NCI-H82 (cell line): ENCODE data around the gene PSME3.
A peak's percentile ranks its signal among the peaks of the same experiment; 100 is the strongest.

ENCODE experiments used
- DNase-seq: peaks from one replicate; lab custom pipeline; 2025; lab: John Stamatoyannopoulos, UW

Gene PSME3, protein sequence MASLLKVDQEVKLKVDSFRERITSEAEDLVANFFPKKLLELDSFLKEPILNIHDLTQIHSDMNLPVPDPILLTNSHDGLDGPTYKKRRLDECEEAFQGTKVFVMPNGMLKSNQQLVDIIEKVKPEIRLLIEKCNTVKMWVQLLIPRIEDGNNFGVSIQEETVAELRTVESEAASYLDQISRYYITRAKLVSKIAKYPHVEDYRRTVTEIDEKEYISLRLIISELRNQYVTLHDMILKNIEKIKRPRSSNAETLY

GRCh38 chr17:42832934-42833766, at the start of gene PSME3:
Gene PSME3 (plus strand): TSS chr17:42833397. CDS start chr17:42833632, 235 bp downstream.
- peak; percentile 90 for DNase-seq

- DNase-seq, result no peak
Observed at GRCh38 chr17:42783791-42784138, 49.4 kb upstream of the PSME3 start.

- no peak for DNase-seq
Observed at GRCh38 chr17:42784409-42784808, 48.8 kb upstream of the PSME3 start.

DNA sequence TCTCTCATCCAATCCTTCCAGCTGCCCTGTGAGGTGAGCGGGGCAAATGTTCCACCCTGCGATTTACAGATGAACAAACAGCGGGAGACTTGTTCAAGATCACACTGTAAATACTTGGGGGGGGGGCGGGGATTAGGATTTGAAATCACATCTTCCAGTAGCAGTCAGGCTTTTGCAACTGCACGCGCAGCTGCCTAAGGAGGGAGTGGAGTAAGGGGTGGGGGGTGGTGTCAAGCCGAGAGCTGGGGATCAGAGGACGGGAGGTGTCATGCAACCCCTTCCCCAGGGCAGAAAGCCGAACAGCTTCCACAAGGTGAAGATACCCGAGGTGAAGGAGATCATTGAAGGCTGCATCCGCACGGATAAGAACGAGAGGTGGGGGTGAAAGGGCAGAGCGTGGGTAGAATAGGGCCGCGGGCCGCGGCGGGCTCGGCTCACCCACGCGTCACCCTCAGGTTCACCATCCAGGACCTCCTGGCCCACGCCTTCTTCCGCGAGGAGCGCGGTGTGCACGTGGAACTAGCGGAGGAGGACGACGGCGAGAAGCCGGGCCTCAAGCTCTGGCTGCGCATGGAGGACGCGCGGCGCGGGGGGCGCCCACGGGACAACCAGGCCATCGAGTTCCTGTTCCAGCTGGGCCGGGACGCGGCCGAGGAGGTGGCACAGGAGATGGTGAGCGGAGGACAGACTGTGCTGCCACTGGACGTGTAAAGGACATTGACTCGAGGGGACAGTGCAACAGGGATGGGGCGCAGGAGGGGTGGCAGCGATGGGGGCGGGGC, 48.2 kb upstream of the PSME3 start:
- DNase-seq, result peak; percentile 64

GRCh38 chr17:42787266-42787665, 45.9 kb upstream of the PSME3 start:
- no peak for DNase-seq

DNA sequence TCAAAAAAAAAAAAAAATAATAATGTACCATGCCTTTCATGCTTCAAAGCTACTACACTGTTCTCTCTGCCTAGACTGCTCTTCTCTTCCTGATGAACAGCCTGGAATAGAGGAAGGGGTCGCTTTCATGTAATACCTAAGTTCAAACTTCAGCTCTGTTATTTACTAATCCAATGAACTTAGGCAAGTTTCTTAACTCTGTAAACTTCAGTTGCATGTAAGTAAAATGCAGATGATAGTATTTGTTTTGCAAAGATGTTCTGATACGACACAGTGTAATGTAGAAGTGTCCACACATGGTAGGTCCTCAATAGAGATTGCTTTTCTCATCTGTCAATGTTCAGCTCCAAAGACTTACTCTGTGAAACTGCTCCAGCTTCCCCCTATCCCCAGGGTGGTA, 41.2 kb upstream of the PSME3 start:
- no peak for DNase-seq

DNA sequence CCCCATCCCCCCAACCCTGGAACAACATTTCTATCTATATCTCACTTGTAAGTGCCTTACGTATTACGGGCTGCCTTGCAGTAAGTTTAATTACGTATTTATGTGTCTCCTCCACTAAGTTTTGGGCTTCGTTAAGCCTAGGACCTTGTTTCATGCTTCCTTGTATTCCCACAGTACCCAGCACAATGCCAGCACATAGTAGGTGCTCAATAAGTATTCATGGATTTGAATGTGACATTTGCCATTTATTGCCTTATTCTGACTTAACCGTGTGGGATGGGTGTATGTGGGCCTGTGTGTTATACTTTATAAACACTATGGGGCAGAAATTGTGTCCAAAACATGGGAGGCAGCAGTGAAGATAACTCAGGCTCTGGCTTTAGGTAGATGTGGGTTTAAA, 40.7 kb upstream of the PSME3 start:
- DNase-seq, result no peak

DNA sequence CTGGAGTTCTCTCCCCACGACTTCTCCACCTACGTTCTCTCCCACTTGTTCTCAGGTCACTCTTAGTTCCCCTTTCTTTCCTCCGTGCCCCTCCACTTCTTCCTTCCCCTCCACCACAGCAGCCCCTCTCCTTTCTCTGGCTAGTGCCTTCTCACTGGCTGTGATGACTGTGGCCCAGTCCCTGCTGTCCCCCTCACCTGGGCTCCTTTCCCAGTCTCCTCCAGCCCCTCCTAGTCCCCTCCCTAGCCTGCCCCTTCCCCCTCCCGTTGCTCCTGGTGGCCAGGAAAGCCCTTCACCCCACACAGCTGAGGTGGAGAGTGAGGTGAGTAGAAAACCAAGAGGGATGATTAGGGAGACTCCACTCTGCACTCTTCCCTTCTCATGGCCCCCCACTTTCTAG, 38.1 kb upstream of the PSME3 start:
- DNase-seq, result no peak

DNA sequence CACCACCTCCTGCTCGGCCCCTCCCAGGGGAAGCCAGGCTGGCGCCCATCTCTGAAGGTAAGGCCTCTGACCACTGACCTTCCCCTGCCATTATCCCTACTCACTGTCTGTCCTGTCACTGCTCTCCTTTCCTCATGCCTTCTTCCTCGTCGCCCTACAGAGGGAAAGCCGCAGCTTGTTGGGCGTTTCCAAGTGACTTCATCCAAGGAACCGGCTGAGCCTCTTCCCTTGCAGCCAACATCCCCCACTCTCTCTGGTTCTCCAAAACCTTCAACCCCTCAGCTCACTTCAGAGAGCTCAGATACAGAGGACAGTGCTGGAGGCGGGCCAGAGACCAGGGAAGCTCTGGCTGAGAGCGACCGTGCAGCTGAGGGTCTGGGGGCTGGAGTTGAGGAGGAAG, 37.7 kb upstream of the PSME3 start:
- DNase-seq, result no peak

DNA sequence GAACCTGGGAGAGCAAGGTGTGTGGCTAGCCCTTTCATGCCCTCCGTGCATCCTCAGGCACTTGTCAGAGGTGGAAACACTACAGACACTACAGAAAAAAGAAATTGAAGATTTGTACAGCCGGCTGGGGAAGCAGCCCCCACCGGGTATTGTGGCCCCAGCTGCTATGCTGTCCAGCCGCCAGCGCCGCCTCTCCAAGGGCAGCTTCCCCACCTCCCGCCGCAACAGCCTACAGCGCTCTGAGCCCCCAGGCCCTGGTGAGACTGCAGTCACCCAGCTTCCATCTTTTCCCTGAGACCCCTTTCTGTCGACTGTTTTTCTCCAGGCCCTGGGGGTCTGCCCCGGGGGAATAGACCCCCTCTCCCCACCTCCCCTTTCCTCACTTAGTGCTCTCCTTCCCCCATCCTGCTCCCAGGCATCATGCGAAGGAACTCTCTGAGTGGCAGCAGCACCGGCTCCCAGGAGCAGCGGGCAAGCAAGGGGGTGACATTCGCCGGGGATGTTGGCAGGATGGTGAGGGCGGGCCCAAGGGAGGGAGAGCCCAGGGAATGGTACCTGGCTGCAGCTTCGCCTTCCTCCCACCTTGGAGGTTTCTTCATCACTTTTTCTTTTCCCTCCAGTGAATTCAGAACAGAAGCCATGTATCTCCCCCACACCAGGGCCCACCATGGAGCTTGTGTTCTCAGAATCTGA, 37.0 kb upstream of the PSME3 start:
- DNase-seq, result no peak

DNA sequence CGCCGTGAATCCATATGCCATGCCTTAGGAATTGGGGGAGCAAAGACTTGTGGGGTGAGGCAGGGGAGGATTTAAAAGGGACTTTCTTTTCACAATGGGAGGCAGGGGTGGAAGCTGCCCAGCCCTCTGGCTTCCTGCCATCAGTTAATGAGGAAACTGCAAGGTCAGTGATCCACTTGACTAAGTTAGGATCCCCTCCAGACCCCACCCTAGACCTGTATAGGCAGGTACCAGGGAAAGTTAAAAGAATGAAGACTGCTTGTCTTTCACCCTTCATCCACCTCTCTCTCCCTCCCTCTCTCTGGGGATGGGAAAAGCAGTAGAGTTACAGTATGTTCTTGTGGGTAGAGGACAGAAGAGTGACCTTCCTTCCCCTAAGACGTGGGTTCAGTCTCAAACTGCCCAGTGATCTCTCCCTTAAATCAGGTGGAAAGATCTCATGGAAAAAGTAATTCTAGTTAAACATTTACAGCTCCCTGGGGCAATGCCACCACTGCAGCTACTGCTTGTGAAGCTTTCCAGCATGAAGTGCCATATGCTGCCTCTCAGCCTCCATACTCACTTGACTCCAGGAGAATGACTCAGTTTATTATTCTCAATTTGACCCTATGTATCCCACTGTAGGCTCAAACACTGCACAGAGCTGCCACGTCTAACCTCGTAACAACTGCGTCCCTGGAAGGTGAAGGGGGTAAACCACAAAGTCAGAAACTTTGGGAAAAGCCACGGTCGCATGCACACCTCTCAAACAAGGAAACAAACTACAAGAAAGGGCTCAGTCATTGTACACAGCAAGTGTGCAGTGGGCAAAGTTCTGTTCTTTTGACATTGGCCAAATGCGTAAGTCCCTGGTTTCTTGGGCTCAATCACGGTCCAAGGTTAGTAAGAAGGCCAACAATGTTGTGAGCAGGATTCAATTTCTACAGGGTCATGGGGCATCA, 35.9 kb upstream of the PSME3 start:
- no peak for DNase-seq

GRCh38 chr17:42798011-42798382, 35.2 kb upstream of the PSME3 start:
- DNase-seq, result no peak

DNA sequence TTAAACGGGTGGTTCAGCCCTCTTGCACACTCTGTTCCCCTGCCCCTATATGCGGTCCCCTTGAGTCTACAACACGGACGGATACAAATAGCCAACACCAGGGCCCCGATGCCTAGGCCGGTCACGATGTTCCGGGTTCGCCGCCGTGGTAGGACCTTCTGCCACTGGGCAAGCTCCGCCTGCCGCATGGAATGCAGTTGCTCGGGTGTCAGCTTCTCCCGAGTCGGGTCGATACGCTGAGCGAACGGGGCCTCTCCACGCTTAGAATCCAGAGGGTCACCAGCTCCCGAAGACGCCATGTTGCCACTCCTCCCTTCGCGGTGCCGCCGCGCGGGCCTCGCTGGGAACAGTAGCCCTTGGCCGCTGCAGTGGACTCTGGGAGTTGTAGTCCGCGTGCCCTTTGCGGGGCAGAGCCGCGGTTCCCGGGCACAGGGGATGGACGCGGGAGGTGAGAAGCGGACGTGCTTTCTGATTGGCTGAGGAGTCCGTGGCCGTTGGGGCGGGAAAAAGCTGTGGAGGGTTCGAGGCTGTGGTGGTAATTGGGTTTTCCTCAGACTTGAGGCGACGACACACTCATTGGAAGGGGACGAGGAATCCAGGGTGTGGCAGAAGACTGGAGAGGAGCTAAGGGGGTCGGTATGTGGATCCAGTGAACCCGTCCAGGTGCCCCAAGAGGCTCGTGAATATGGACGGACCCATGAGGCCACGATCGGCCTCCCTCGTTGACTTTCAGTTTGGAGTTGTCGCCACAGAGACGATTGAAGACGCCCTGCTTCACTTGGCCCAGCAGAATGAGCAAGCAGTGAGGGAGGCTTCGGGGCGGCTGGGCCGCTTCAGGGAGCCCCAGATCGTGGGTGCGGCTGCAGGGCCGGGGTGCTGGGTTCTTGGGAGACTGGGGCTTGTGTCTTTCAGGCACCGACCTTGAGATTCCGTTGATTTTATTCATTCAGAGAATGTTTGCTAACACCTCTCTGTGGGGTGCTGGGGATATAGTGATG, 34.5 kb upstream of the PSME3 start, which contains the start of the genes CNTD1 and COA3:
Gene CNTD1, plus strand, starts transcription at position 479 of the 998 bp plus-strand sequence. Its CDS starts 207 bp downstream, at position 686.
Gene COA3, minus strand, starts transcription at position 322 of the 998 bp plus-strand sequence. Its CDS starts 23 bp downstream, at position 299.
- DNase-seq, result peak; percentile 93

DNA sequence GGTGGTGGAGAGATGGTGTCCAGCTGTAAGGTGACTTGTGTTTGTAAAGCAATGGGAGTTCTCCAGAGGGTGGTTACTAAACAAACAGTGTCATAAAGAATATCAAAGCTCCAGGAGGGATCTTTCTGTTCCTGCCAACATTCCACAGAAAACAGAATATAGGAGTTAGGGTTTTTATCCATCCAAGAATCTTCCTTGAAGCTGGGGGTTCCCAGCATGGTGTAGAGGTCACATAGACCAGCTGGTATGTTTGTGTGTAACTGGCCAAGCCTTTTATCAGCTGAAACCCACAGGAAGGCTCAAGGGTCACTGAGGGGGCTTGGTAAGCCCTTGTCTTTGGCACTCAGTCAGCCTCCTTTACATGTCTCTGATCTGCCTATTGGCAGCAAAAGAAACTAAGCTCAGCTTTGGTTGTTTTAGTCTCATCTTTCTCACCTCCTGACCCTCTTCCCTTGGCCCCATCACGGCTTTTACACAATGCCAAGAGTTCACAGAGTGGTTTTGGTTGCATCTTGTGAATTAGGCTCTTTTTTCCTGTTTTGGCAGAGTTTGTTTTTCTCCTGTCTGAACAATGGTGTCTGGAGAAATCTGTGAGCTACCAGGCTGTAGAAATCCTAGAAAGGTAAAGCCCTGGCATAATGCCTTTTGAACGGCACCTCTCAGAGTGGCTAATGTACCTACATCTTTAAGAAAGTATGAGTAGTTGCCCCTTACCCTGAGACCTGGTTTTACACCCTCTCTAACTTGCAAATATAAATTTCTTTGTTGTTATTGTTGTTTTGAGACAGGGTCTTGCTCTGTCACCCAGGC, 29.9 kb upstream of the PSME3 start:
- DNase-seq, result no peak

DNA sequence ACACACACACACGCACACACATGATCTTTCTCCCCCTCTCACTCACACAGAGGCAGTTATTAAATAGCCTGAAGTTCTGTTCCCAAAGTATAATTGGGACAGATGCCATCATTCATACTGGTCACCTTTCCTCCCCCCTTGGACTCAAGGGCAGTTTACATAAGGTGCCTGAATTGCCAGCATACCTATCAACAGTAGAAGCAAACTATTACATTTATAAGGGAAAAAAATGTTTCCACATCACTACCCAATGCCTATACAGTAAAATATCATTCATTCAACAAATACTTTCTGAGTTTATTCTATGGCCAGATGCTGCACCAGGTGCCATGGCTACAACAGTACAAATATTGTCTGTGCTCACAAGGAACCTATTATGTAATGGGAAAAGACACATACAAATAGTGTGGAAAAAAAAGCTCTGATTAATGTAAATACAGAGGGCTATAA, 28.3 kb upstream of the PSME3 start:
- DNase-seq, result no peak

GRCh38 chr17:42806249-42806648, 26.9 kb upstream of the PSME3 start:
- DNase-seq, result no peak

GRCh38 chr17:42809250-42809649, 23.9 kb upstream of the PSME3 start:
- no peak for DNase-seq

GRCh38 chr17:42814633-42815399, 18.4 kb upstream of the PSME3 start:
- DNase-seq, result no peak
